HepG2 (cell line): ENCODE measurements around the gene KMT2B.

Experiments
- ARNT2 ChIP-seq: sonication (generic); formaldehyde crosslinking; IDR thresholded peaks from 2 replicates; pipeline ENCODE4 v1.8.0; 2022; ENCODE audit warnings: mild to moderate bottlenecking, low read depth, missing genetic modification reagents, moderate library complexity
- CCDC6 ChIP-seq: sonication (generic); formaldehyde crosslinking; IDR thresholded peaks from 2 replicates; pipeline ENCODE4 v1.8.1; 2022; ENCODE audit warnings: mild to moderate bottlenecking, missing genetic modification reagents, moderate library complexity
- CHD4 ChIP-seq: fragments of 200-600 bp; sonication (generic); IDR thresholded peaks from 2 replicates; pipeline ENCODE4 v1.7.0; 2017; ENCODE audit warnings: mild to moderate bottlenecking, low read length, borderline replicate concordance
- NR1H2 ChIP-seq: sonication (generic); formaldehyde crosslinking; IDR thresholded peaks from 2 replicates; pipeline ENCODE4 v1.8.1; 2022; ENCODE audit warnings: low read depth, missing genetic modification reagents, borderline replicate concordance
- POLR2A ChIP-seq, 2 experiments: IDR thresholded peaks; 2 replicates each; pipeline ENCODE4 v1.6.1; 2011; ENCODE audit warnings: low read depth in 2 of 2, low read length in 2 of 2, mild to moderate bottlenecking in 1 of 2, moderate library complexity in 1 of 2; ENCODE audit not compliant: insufficient read depth in 1 of 2
- ZNF383 ChIP-seq: sonication (generic); formaldehyde crosslinking; IDR thresholded peaks from 2 replicates; pipeline ENCODE4 v1.4.0; 2020; ENCODE audit warnings: missing genetic modification reagents, mild to moderate bottlenecking, borderline replicate concordance
- ZNF839 ChIP-seq: sonication (generic); formaldehyde crosslinking; IDR thresholded peaks from 2 replicates; pipeline ENCODE4 v1.4.0; 2020; ENCODE audit warnings: missing genetic modification reagents, mild to moderate bottlenecking, borderline replicate concordance
- TF ChIP-seq, protein P1 (sequence below): sonication (generic); formaldehyde crosslinking; IDR thresholded peaks from 2 replicates; pipeline ENCODE4 v1.4.0; 2020; ENCODE audit warnings: mild to moderate bottlenecking, missing genetic modification reagents
- TF ChIP-seq, protein P2 (sequence below): sonication (generic); formaldehyde crosslinking; IDR thresholded peaks from 2 replicates; pipeline ENCODE4 v1.5.0; 2020; ENCODE audit warnings: mild to moderate bottlenecking, missing genetic modification reagents, moderate library complexity
- TF ChIP-seq, protein P3 (sequence below): IDR thresholded peaks from 2 replicates; pipeline ENCODE4 v1.6.1; 2016; ENCODE audit warnings: missing compliant biosample characterization, missing genetic modification reagents, borderline replicate concordance

DNA sequence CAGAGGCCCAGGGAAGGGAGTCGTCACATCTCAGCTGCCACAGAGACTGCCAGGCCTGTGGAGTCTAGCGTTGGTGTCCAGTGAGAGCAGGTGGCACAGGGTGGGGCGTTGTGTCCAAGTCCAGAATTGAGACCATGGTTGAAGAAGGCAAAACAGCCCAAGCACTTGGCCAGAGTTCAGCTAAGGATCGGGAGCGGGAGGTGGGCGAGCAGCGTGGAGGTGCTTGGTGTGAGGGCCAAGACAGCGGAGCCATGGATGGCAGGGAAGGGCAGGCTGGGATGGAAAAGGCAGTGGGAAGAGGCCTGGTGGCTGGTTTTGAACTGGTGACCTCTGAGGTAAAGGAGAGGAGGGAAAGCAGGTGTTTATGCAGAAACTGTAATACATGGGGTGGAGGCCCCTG lies 16.5 kb downstream of the KMT2B start:
- no peak for TF ChIP-seq NR1H2 (CRISPR knock-in tag)
- TF ChIP-seq, protein P1, sequence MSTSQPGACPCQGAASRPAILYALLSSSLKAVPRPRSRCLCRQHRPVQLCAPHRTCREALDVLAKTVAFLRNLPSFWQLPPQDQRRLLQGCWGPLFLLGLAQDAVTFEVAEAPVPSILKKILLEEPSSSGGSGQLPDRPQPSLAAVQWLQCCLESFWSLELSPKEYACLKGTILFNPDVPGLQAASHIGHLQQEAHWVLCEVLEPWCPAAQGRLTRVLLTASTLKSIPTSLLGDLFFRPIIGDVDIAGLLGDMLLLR (CRISPR knock-in tag) = no peak
- TF ChIP-seq CHD4 = no peak
- TF ChIP-seq, protein P2, sequence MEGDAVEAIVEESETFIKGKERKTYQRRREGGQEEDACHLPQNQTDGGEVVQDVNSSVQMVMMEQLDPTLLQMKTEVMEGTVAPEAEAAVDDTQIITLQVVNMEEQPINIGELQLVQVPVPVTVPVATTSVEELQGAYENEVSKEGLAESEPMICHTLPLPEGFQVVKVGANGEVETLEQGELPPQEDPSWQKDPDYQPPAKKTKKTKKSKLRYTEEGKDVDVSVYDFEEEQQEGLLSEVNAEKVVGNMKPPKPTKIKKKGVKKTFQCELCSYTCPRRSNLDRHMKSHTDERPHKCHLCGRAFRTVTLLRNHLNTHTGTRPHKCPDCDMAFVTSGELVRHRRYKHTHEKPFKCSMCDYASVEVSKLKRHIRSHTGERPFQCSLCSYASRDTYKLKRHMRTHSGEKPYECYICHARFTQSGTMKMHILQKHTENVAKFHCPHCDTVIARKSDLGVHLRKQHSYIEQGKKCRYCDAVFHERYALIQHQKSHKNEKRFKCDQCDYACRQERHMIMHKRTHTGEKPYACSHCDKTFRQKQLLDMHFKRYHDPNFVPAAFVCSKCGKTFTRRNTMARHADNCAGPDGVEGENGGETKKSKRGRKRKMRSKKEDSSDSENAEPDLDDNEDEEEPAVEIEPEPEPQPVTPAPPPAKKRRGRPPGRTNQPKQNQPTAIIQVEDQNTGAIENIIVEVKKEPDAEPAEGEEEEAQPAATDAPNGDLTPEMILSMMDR (CRISPR knock-in tag) = no peak
- no peak for TF ChIP-seq ZNF383 (CRISPR knock-in tag)
- TF ChIP-seq POLR2A (IDR thresholded peaks at IDR 0.05; ENCODE audit: insufficient read depth in 1 of 2, low read depth in 2 of 2, low read length in 2 of 2) = no peak
- no peak for TF ChIP-seq ZNF839 (CRISPR knock-in tag)
- TF ChIP-seq CCDC6 = no peak
- TF ChIP-seq ARNT2 (CRISPR knock-in tag) = no peak
- TF ChIP-seq, protein P3, sequence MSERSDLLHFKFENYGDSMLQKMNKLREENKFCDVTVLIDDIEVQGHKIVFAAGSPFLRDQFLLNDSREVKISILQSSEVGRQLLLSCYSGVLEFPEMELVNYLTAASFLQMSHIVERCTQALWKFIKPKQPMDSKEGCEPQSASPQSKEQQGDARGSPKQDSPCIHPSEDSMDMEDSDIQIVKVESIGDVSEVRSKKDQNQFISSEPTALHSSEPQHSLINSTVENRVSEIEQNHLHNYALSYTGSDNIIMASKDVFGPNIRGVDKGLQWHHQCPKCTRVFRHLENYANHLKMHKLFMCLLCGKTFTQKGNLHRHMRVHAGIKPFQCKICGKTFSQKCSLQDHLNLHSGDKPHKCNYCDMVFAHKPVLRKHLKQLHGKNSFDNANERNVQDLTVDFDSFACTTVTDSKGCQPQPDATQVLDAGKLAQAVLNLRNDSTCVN (CRISPR knock-in tag) = no peak
